Frontal cortex (tissue), 4 donors: ENCODE measurements around the gene BICC1. TPM values are rescaled to one million over a fixed set of nuclear protein-coding genes. Genes with fewer than 3 reads are reported as not detected.

Source experiments
- DNase-seq, 2 donors: peaks; one replicate each; pipeline ENCODE4 v3.0.0; 2012; ENCODE audit warnings: low spot score in 2 of 2
- FAIRE-seq: peaks from 2 replicates; lab custom pipeline; 2012; peaks lifted over from hg19 to GRCh38; lab: Jason Lieb, UNC
- total RNA-seq: library from RNA; depleted of rRNA; stranded (reverse); fragments of >200 nt; gene quantifications from one replicate; pipeline ENCODE4 v1.2.3, GENCODE V29; 2014
- donor health status: control.
- donor health status: control.
- donor health status: control.

The BICC1 gene
- 4.5 TPM for total RNA-seq

GRCh38 chr10:58512491-58513187 is at the start of gene BICC1:
Gene BICC1, plus strand, starts transcription at chr10:58512872. Its CDS starts 272 bp downstream, at chr10:58513144.
- DNase-seq (peak; percentile 67 to 77), FAIRE-seq (no peak)

GRCh38 chr10:58464956-58465355 is 47.7 kb upstream of the BICC1 start:
- FAIRE-seq (no peak), DNase-seq (no peak)

GRCh38 chr10:58465629-58466028 is 47.0 kb upstream of the BICC1 start:
- DNase-seq (no peak), FAIRE-seq (no peak)

- DNase-seq, result no peak
- no peak for FAIRE-seq
These were observed 44.6 kb upstream of the BICC1 start for GRCh38 chr10:58467931-58468635.

GRCh38 chr10:58473976-58474375 is 38.7 kb upstream of the BICC1 start:
- no peak for DNase-seq
- no peak for FAIRE-seq

- FAIRE-seq, result no peak
These were observed 37.1 kb upstream of the BICC1 start for GRCh38 chr10:58475322-58476277.

GRCh38 chr10:58477122-58477521 is 35.5 kb upstream of the BICC1 start:
- FAIRE-seq (no peak), DNase-seq (no peak)

More at GRCh38 chr10:58475322-58476277, 37.1 kb upstream of the BICC1 start:
- no peak for DNase-seq

GRCh38 chr10:58477902-58478301 is 34.8 kb upstream of the BICC1 start:
- no peak for FAIRE-seq
- no peak for DNase-seq

GRCh38 chr10:58479045-58479444 is 33.6 kb upstream of the BICC1 start:
- no peak for DNase-seq
- no peak for FAIRE-seq

GRCh38 chr10:58480321-58480720 is 32.4 kb upstream of the BICC1 start:
- no peak for DNase-seq
- FAIRE-seq, result no peak

GRCh38 chr10:58481569-58482109 is 31.0 kb upstream of the BICC1 start:
- DNase-seq (no peak), FAIRE-seq (no peak)

GRCh38 chr10:58486821-58487220 is 25.9 kb upstream of the BICC1 start:
- DNase-seq, result no peak
- FAIRE-seq, result no peak

GRCh38 chr10:58488921-58489320 is 23.8 kb upstream of the BICC1 start:
- FAIRE-seq, result no peak
- no peak for DNase-seq

- FAIRE-seq, result no peak
These were observed 9.7 kb upstream of the BICC1 start for GRCh38 chr10:58502956-58503355.

GRCh38 chr10:58508316-58508715 is 4.4 kb upstream of the BICC1 start:
- DNase-seq, result no peak
- FAIRE-seq, result no peak

More at GRCh38 chr10:58502956-58503355, 9.7 kb upstream of the BICC1 start:
- no peak for DNase-seq

GRCh38 chr10:58511765-58512490 is 744 bp upstream of the BICC1 start:
- DNase-seq (peak in 1 of 2 donors; percentile 18), FAIRE-seq (no peak)

- peak; percentile 12 to 51 for DNase-seq
- FAIRE-seq, result no peak
These were observed 777 bp downstream of the BICC1 start for GRCh38 chr10:58513188-58514110.

- DNase-seq (no peak), FAIRE-seq (no peak)
These were observed 1.6 kb downstream of the BICC1 start for GRCh38 chr10:58514111-58514770.
